Astrocyte (in vitro differentiated cells and primary cell): ENCODE data around the gene CSNK2A1. TPM values are rescaled to one million over a fixed set of nuclear protein-coding genes. Genes with fewer than 3 reads are reported as not detected.
A peak's percentile ranks its signal among the peaks of the same experiment; 100 is the strongest.
"Not testable (repeated sequence)": the region's sequence is repeated elsewhere in the genome, so short reads cannot be mapped to it uniquely, and the experiment has no call there.

ENCODE experiments used
- DNase-seq: peaks from one replicate; pipeline ENCODE4 v3.0.0-alpha.2; 2010; ENCODE audit warnings: low read depth
- FAIRE-seq: peaks from 2 replicates; lab custom pipeline; 2011; peaks lifted over from hg19 to GRCh38; lab: Jason Lieb, UNC
- H2AFZ ChIP-seq: 2 replicates; pipeline ENCODE4 v1.6.0; 2012; ENCODE audit warnings: low read depth, low read length, inconsistent platforms
- H3K27ac ChIP-seq: 2 replicates; pipeline ENCODE4 v1.5.1; 2011; ENCODE audit warnings: low read depth, low read length, inconsistent platforms
- H3K27me3 ChIP-seq: 2 replicates; pipeline ENCODE4 v1.6.0; 2011; ENCODE audit warnings: low read length, inconsistent platforms; ENCODE audit not compliant: insufficient read depth
- H3K36me3 ChIP-seq: 2 replicates; pipeline ENCODE4 v1.5.1; 2011; ENCODE audit warnings: low read length, inconsistent platforms; ENCODE audit not compliant: insufficient read depth
- H3K4me1 ChIP-seq: 2 replicates; pipeline ENCODE4 v1.5.1; 2011; ENCODE audit warnings: low read length, inconsistent platforms; ENCODE audit not compliant: insufficient read depth
- H3K4me2 ChIP-seq: 2 replicates; pipeline ENCODE4 v1.6.0; 2012; ENCODE audit warnings: low read length, inconsistent platforms
- H3K4me3 ChIP-seq: 2 replicates; pipeline ENCODE4 v1.5.1; 2011; ENCODE audit warnings: low read depth, mild to moderate bottlenecking, low read length, inconsistent platforms; ENCODE audit not compliant: insufficient read depth
- H3K79me2 ChIP-seq: 2 replicates; pipeline ENCODE4 v1.6.0; 2012; ENCODE audit warnings: mild to moderate bottlenecking, low read length, inconsistent platforms; ENCODE audit not compliant: insufficient read depth
- H3K9ac ChIP-seq: 2 replicates; pipeline ENCODE4 v1.6.0; 2012; ENCODE audit warnings: mild to moderate bottlenecking, low read length, inconsistent platforms
- H3K9me3 ChIP-seq: 2 replicates; pipeline ENCODE4 v1.5.1; 2012; ENCODE audit warnings: low read depth, mild to moderate bottlenecking, low read length, inconsistent platforms; ENCODE audit not compliant: insufficient read depth
- H4K20me1 ChIP-seq: 2 replicates; pipeline ENCODE4 v1.6.0; 2012; ENCODE audit warnings: low read length, inconsistent platforms; ENCODE audit not compliant: insufficient read depth
- H3K27ac Mint-ChIP-seq: one replicate; pipeline ENCODE4 v1.8.0; 2021; ENCODE audit warnings: mild to moderate bottlenecking, mixed read lengths; ENCODE audit not compliant: unreplicated experiment
- H3K27me3 Mint-ChIP-seq: one replicate; pipeline ENCODE4 v1.8.0; 2021; ENCODE audit warnings: low read depth, mixed read lengths; ENCODE audit not compliant: unreplicated experiment
- H3K36me3 Mint-ChIP-seq: one replicate; pipeline ENCODE4 v1.8.0; 2021; ENCODE audit warnings: low read depth, mixed read lengths; ENCODE audit not compliant: unreplicated experiment
- H3K4me1 Mint-ChIP-seq: one replicate; pipeline ENCODE4 v1.8.0; 2021; ENCODE audit warnings: low read depth, mixed read lengths; ENCODE audit not compliant: unreplicated experiment
- H3K4me3 Mint-ChIP-seq: one replicate; pipeline ENCODE4 v1.8.0; 2021; ENCODE audit warnings: mild to moderate bottlenecking, moderate library complexity, mixed read lengths; ENCODE audit not compliant: unreplicated experiment
- H3K9me3 Mint-ChIP-seq: one replicate; pipeline ENCODE4 v1.8.0; 2021; ENCODE audit warnings: mild to moderate bottlenecking, mixed read lengths; ENCODE audit not compliant: unreplicated experiment
- CTCF ChIP-seq: IDR thresholded peaks from 2 replicates; pipeline ENCODE4 v1.5.1; 2011; ENCODE audit warnings: low read depth, mild to moderate bottlenecking, inconsistent platforms, low read length, moderate library complexity; ENCODE audit not compliant: insufficient read depth
- EZH2 ChIP-seq: IDR thresholded peaks from 2 replicates; pipeline ENCODE4 v1.6.1; 2012; ENCODE audit warnings: mild to moderate bottlenecking, low read length, inconsistent platforms; ENCODE audit not compliant: insufficient read depth
- total RNA-seq: library from RNA; stranded (reverse); gene quantifications from 2 replicates; pipeline ENCODE4 v1.2.1, GENCODE V29; 2021

CSNK2A1 gene
- total RNA-seq, 1 donor from 2014 or later: 226 TPM

- DNase-seq: no peak
- Mint-ChIP-seq H3K4me1 (peaks cover 20% of the 10 kb centered on the region), H3K27me3 (no peaks in the 10 kb centered on the region), H3K36me3 (peaks cover 8% of the 10 kb centered on the region), H3K27ac (no peak overlapping the region), H3K4me3 (peak overlapping the region; percentile 42), H3K9me3 (peaks cover 2% of the 10 kb centered on the region)
- Histone ChIP-seq H3K4me3 (no peak overlapping the region), H3K36me3 (no peaks in the 10 kb centered on the region), H3K27ac (no peak overlapping the region), H3K4me2 (no peak overlapping the region), H3K27me3 (no peaks in the 10 kb centered on the region), H2AFZ (no peak overlapping the region), H3K9ac (no peak overlapping the region), H3K79me2 (peaks cover 82% of the 10 kb centered on the region), H4K20me1 (peaks cover 69% of the 10 kb centered on the region), H3K4me1 (peaks cover 13% of the 10 kb centered on the region), H3K9me3 (no peaks in the 10 kb centered on the region)
- no peak for FAIRE-seq
- no peak for TF ChIP-seq CTCF
- TF ChIP-seq EZH2: no peak
Observed at GRCh38 chr20:458776-459175, 84.8 kb downstream of the CSNK2A1 start.

DNA sequence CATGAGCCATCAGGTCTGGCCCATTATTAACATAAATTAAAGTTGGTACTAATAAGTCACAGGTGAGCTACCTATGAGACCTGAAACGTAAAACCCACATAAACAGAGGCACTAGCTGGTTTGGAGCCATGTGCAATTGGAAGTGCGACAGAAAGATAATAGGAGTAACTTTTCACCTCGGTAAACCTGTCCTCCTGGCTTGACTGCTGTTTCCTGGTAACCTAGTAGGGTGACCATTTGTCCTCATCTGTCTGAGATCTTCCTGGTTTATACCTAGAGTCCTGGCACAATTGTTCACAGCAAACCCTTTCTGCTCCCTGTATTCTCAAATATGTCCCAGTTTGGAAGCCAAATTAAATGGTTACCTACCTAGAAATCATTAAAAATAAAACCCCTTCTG lies 88.6 kb downstream of the CSNK2A1 start:
- H3K27me3 ChIP-seq: no peaks in the 10 kb centered on the region
- H3K79me2 ChIP-seq: peaks cover 95% of the 10 kb centered on the region
- FAIRE-seq: no peak
- H3K4me1 ChIP-seq: no peaks in the 10 kb centered on the region
- TF ChIP-seq EZH2: no peak
- no peak for TF ChIP-seq CTCF
- no peak overlapping the region for H3K4me3 Mint-ChIP-seq
- no peaks in the 10 kb centered on the region for H3K9me3 ChIP-seq
- no peaks in the 10 kb centered on the region for H3K27me3 Mint-ChIP-seq
- no peaks in the 10 kb centered on the region for H3K36me3 ChIP-seq
- H3K4me1 Mint-ChIP-seq: peaks cover 9% of the 10 kb centered on the region
- H3K9ac ChIP-seq: no peak overlapping the region
- H3K4me2 ChIP-seq: no peak overlapping the region
- H3K9me3 Mint-ChIP-seq: no peaks in the 10 kb centered on the region
- H3K4me3 ChIP-seq: no peak overlapping the region
- no peak overlapping the region for H2AFZ ChIP-seq
- H3K36me3 Mint-ChIP-seq: peaks cover 10% of the 10 kb centered on the region
- DNase-seq: no peak
- H3K27ac Mint-ChIP-seq: no peak overlapping the region
- H4K20me1 ChIP-seq: peaks cover 84% of the 10 kb centered on the region
- H3K27ac ChIP-seq: no peak overlapping the region

GRCh38 chr20:452021-452420 lies 91.6 kb downstream of the CSNK2A1 start:
- not testable (repeated sequence) for H3K27me3 ChIP-seq, H2AFZ ChIP-seq, H3K4me3 ChIP-seq, H3K4me1 ChIP-seq, H3K4me1 Mint-ChIP-seq, H3K4me2 ChIP-seq, DNase-seq, H3K27me3 Mint-ChIP-seq, H3K9me3 ChIP-seq, H3K4me3 Mint-ChIP-seq, H3K9ac ChIP-seq, H3K27ac ChIP-seq, FAIRE-seq, H3K9me3 Mint-ChIP-seq, H3K36me3 ChIP-seq, H3K27ac Mint-ChIP-seq
- H3K79me2 ChIP-seq: peaks cover 87% of the 10 kb centered on the region
- H3K36me3 Mint-ChIP-seq: peaks cover 11% of the 10 kb centered on the region
- peaks cover 82% of the 10 kb centered on the region for H4K20me1 ChIP-seq
